ENCODE results near the gene ELL.

ELL gene

GRCh38 chr19:18490728-18491127 is 31.1 kb downstream of the ELL start:
- no peaks in the 10 kb centered on the region for H3K27me3 ChIP-seq (ENCODE audit: insufficient read depth, low read depth)
- H2AFZ ChIP-seq (ENCODE audit: low read depth): no peak overlapping the region
- peaks cover 94% of the 10 kb centered on the region for H3K79me2 ChIP-seq (ENCODE audit: insufficient read depth, low read depth)
- peaks cover 65% of the 10 kb centered on the region for H4K20me1 ChIP-seq (ENCODE audit: insufficient read depth)
- no peak overlapping the region for H3K4me3 ChIP-seq (IDR thresholded peaks at IDR 0.05; ENCODE audit: insufficient read depth, low read depth, low read length)
- H3K9ac ChIP-seq: no peak overlapping the region
- H3K4me1 ChIP-seq (ENCODE audit: low read depth, poor library complexity, severe bottlenecking): peaks cover 21% of the 10 kb centered on the region
- no peak overlapping the region for H3K4me2 ChIP-seq
- TF ChIP-seq CTCF (conservative IDR thresholded peaks at IDR 0.05; ENCODE audit: low read depth, low read length): no peak
- H3K27ac ChIP-seq: no peak overlapping the region
- H3K36me3 ChIP-seq (ENCODE audit: insufficient read depth): no peaks in the 10 kb centered on the region

- Histone ChIP-seq H4K20me1 (ENCODE audit: insufficient read depth) (peaks cover 61% of the 10 kb centered on the region), H3K4me3 (IDR thresholded peaks at IDR 0.05; ENCODE audit: insufficient read depth, low read depth, low read length) (no peak overlapping the region), H3K9ac (no peak overlapping the region), H3K27ac (no peak overlapping the region), H2AFZ (ENCODE audit: low read depth) (no peak overlapping the region), H3K4me2 (no peak overlapping the region), H3K4me1 (ENCODE audit: low read depth, poor library complexity, severe bottlenecking) (peaks cover 21% of the 10 kb centered on the region), H3K79me2 (ENCODE audit: insufficient read depth, low read depth) (peaks cover 92% of the 10 kb centered on the region), H3K27me3 (ENCODE audit: insufficient read depth, low read depth) (no peaks in the 10 kb centered on the region), H3K36me3 (ENCODE audit: insufficient read depth) (no peaks in the 10 kb centered on the region)
- no peak for TF ChIP-seq CTCF (conservative IDR thresholded peaks at IDR 0.05; ENCODE audit: low read depth, low read length)
Observed at GRCh38 chr19:18489627-18490184, 32.2 kb downstream of the ELL start.

- H2AFZ ChIP-seq (ENCODE audit: low read depth): no peak overlapping the region
- TF ChIP-seq CTCF (conservative IDR thresholded peaks at IDR 0.05; ENCODE audit: low read depth, low read length): no peak
- H4K20me1 ChIP-seq (ENCODE audit: insufficient read depth): peaks cover 61% of the 10 kb centered on the region
- peaks cover 21% of the 10 kb centered on the region for H3K4me1 ChIP-seq (ENCODE audit: low read depth, poor library complexity, severe bottlenecking)
- no peak overlapping the region for H3K9ac ChIP-seq
- no peak overlapping the region for H3K27ac ChIP-seq
- H3K4me2 ChIP-seq: no peak overlapping the region
- no peak overlapping the region for H3K4me3 ChIP-seq (IDR thresholded peaks at IDR 0.05; ENCODE audit: insufficient read depth, low read depth, low read length)
- no peaks in the 10 kb centered on the region for H3K27me3 ChIP-seq (ENCODE audit: insufficient read depth, low read depth)
- H3K36me3 ChIP-seq (ENCODE audit: insufficient read depth): no peaks in the 10 kb centered on the region
- peaks cover 92% of the 10 kb centered on the region for H3K79me2 ChIP-seq (ENCODE audit: insufficient read depth, low read depth)
Observed at GRCh38 chr19:18488838-18489626, 32.8 kb downstream of the ELL start.

- Histone ChIP-seq H2AFZ (ENCODE audit: low read depth) (no peak overlapping the region), H3K4me1 (ENCODE audit: low read depth, poor library complexity, severe bottlenecking) (peaks cover 21% of the 10 kb centered on the region), H4K20me1 (ENCODE audit: insufficient read depth) (peaks cover 66% of the 10 kb centered on the region), H3K4me2 (no peak overlapping the region), H3K27me3 (ENCODE audit: insufficient read depth, low read depth) (no peaks in the 10 kb centered on the region), H3K9ac (no peak overlapping the region), H3K27ac (no peak overlapping the region), H3K36me3 (ENCODE audit: insufficient read depth) (no peaks in the 10 kb centered on the region), H3K4me3 (IDR thresholded peaks at IDR 0.05; ENCODE audit: insufficient read depth, low read depth, low read length) (no peak overlapping the region), H3K79me2 (ENCODE audit: insufficient read depth, low read depth) (peaks cover 92% of the 10 kb centered on the region)
- TF ChIP-seq CTCF (conservative IDR thresholded peaks at IDR 0.05; ENCODE audit: low read depth, low read length): no peak
Observed at GRCh38 chr19:18488403-18488723, 33.5 kb downstream of the ELL start.
